OCI-LY1 (cell line): ENCODE results near the gene GTF2E1.

Experiments used
- CTCF ChIP-seq: fragments of 200-600 bp; sonication (generic), shearing (Covaris generic); IDR thresholded peaks from 2 replicates; pipeline ENCODE4 v1.5.1; 2017; ENCODE audit warnings: mild to moderate bottlenecking, antibody characterized with exemption, low read length, moderate library complexity, mixed read lengths
- EZH2 ChIP-seq: fragments of 200-600 bp; sonication (generic), shearing (Covaris generic); IDR thresholded peaks from 2 replicates; pipeline ENCODE4 v1.8.0; 2017; ENCODE audit warnings: borderline replicate concordance, mixed run types, mild to moderate bottlenecking, antibody characterized with exemption, low read length, moderate library complexity, mixed read lengths

- TF ChIP-seq CTCF (no peak), EZH2 (no peak)
Measured at GRCh38 chr3:120780977-120781376, 38.4 kb downstream of the GTF2E1 start.
